ENCODE data around the gene PIP4K2A.

PIP4K2A gene

DNA sequence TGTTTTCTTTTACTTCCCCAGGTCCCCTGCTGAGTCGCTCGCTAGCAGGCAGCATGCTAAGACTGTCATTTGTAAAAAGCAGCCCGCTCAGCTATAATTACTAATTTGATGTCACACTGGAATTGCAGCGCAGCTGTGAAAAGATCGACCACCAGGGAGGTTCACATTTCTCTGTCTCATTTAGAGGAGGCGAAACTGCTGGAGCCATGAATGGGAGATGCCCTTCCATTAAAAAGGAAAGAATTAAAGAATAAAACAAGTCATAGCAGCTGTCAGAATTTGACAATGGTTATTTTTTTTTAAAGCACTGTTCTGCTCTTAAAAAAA lies 153.5 kb downstream of the PIP4K2A start:
- FAIRE-seq (no peak), DNase-seq (ENCODE audit: insufficient read length, low spot score) (no peak)
- TF ChIP-seq, protein P1, sequence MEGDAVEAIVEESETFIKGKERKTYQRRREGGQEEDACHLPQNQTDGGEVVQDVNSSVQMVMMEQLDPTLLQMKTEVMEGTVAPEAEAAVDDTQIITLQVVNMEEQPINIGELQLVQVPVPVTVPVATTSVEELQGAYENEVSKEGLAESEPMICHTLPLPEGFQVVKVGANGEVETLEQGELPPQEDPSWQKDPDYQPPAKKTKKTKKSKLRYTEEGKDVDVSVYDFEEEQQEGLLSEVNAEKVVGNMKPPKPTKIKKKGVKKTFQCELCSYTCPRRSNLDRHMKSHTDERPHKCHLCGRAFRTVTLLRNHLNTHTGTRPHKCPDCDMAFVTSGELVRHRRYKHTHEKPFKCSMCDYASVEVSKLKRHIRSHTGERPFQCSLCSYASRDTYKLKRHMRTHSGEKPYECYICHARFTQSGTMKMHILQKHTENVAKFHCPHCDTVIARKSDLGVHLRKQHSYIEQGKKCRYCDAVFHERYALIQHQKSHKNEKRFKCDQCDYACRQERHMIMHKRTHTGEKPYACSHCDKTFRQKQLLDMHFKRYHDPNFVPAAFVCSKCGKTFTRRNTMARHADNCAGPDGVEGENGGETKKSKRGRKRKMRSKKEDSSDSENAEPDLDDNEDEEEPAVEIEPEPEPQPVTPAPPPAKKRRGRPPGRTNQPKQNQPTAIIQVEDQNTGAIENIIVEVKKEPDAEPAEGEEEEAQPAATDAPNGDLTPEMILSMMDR (IDR thresholded peaks at IDR 0.05; ENCODE audit: insufficient read depth, missing control alignments) = no peak

DNA sequence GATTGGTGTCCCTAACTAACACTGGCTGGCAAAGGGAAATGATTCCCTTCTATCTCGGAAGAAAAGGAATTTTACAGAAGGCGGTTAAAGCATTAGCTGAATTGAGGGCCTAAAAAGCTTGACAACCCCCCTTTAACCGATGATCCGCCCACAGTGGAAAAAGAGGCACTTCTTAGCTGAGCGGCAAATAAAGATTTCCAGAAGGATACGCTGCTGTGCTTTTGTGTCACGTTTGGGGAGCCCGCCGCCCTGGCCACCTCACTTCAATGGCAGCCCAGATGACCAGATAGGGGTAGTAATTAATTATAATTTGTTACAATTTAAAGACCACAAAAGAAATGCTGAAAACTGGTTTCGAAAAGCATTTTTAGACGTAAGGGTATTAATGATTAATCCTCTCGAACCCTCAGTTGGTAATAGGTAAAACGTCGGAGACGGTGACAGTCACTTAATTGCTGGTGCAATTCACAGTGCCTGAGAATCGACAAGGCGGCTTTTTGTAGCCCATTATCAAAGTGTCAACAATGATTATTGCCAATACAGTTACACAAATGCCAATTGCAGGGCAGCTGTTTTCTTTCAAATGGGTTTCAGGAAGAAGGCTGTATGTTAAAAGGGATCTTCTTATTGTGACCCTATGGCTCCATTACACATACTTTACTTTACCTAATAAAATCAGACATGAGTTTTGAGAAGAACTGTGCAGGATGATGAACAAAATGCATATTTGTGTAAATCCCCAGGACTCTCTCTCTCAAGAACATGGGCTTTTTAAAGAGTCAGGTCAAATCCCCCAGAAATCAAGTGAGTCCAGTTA lies 154.1 kb downstream of the PIP4K2A start:
- no peak for FAIRE-seq
- TF ChIP-seq, protein P1 (IDR thresholded peaks at IDR 0.05; ENCODE audit: insufficient read depth, missing control alignments) = no peak

DNA sequence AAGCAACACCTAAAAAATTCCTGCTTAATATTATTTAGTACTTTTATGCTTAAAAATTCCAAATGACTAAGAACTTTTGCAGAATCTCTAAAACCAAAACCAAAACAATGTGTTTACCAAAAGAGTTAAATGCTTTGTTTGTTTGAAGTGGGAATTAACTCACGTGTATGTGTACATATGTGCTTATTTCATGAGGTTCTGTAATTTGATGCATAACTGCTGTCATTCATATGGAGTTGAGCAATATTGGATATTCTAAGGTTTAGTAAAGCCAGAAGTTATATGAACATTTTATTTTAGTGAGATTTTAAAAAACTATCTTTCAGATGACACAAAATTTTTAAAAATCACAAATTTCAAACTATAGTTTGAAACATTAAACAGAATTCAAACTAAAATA lies 157.1 kb downstream of the PIP4K2A start:
- no peak for DNase-seq (ENCODE audit: insufficient read length, low spot score)
- no peak for FAIRE-seq
- TF ChIP-seq, protein P1 (IDR thresholded peaks at IDR 0.05; ENCODE audit: insufficient read depth, missing control alignments) = no peak

More for the DNA sequence above, 154.1 kb downstream of the PIP4K2A start:
- DNase-seq (ENCODE audit: insufficient read length, low spot score) = no peak

DNA sequence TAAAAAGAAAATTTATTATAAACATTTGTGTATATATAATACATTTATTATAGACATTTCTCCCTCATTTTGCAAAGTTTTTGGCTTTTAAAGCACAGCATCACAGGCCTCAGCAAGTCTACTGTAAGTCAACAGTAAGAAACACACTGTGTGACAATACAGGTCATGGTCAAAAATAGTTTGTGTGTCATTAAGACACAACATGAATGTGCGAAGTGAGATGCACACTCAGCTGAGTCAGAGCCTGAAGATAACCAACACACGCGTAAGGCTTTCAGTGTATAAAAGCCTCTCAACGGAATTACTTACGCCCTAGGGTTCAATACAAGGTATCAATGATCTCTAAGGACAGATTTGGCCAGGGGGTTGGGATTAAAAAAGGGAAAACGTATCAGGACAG lies 157.6 kb downstream of the PIP4K2A start:
- TF ChIP-seq, protein P1 (IDR thresholded peaks at IDR 0.05; ENCODE audit: insufficient read depth, missing control alignments) = no peak
- FAIRE-seq (no peak), DNase-seq (ENCODE audit: insufficient read length, low spot score) (no peak)

DNA sequence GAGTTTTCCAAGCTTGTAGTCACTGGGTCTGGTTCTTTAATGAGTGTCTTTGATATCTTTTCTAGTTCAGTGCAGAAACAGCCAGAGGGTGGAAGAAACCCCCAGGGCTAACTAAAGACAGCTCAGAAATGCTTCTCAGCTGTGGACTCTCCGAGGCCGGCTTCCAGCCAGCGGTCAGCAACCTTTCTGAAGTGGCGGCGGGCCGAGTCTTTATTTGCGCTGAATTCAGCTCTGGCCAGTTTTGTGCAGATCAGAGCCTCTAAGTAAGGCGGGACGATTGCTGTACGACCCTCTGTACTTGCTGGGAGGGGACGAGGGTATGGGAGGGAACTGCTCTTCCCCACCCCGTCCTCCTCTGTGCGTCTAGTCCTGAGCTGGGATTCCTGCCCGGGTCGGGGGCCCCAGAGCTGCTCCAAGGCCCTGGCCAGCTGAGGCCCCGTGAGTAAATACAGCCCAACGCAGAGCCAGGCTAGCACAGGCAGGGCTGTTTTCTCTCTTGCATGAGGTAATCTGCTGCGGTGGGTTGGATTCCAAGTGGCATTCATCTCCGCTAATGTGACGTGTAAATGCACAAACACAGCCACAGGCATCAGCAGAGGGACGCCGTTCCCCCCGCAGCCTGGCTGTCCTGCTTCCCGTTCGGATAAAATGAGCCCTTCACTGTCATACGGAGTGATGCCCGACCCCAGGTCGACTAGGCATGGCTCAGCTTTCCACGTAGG lies 159.8 kb downstream of the PIP4K2A start:
- TF ChIP-seq, protein P1 (IDR thresholded peaks at IDR 0.05; ENCODE audit: insufficient read depth, missing control alignments) = no peak
- DNase-seq (ENCODE audit: insufficient read length, low spot score) = no peak
- no peak for FAIRE-seq

DNA sequence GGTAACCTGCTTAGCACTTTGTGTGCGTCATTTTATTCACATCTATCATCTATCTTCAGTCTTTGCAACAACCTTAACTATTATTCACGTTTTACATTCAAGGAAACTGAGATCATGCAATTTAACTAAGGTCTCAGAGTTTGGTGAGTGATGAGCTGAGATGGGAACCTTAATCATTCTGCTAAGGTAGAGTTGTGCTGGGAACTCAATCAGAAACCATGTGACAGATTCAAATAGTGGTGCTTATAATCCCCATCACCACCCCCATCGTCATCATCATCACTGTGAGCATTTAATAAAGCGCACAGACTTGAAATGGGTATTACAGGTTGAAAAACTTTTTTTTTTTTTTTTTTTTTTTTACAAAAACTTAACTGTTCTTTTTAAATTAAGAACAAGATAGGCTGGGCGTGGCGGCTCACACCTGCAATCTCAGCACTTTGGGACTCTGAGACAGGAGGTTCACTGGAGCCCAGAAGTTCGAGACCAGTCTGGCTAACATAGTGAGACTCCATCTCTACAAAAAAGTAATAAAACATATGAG lies 160.9 kb downstream of the PIP4K2A start:
- TF ChIP-seq, protein P1 (IDR thresholded peaks at IDR 0.05; ENCODE audit: insufficient read depth, missing control alignments) = no peak
- no peak for DNase-seq (ENCODE audit: insufficient read length, low spot score)
- peak; percentile 44 for FAIRE-seq

Data from D721Med (cell line).